RWPE2 (cell line): Measurements from ENCODE around the gene RPS8.

ENCODE experiments used
- ATAC-seq: fragments of 200-7000 bp; cut with Tn5 transposase; 3 replicates; pipeline ENCODE4 v1.9.1; 2021; ENCODE audit warnings: low read depth
- DNase-seq: peaks from one replicate; pipeline ENCODE4 v3.0.0-alpha.2; 2020; ENCODE audit warnings: low spot score
- H3K27ac ChIP-seq: fragments of 450-650 bp; 2 replicates; pipeline ENCODE4 v1.5.1; 2017; ENCODE audit warnings: mild to moderate bottlenecking; ENCODE audit not compliant: poor library complexity, severe bottlenecking
- H3K27me3 ChIP-seq: fragments of 250-450 bp; sonication (Bioruptor Pico); 2 replicates; pipeline ENCODE4 v1.5.1; 2021; ENCODE audit warnings: mild to moderate bottlenecking, moderate library complexity; ENCODE audit not compliant: insufficient read depth, poor library complexity, severe bottlenecking
- H3K36me3 ChIP-seq: fragments of 250-450 bp; sonication (Bioruptor Pico); 2 replicates; pipeline ENCODE4 v1.5.1; 2020; ENCODE audit warnings: low read depth, mild to moderate bottlenecking, moderate library complexity
- H3K4me1 ChIP-seq: fragments of 250-450 bp; sonication (Bioruptor Pico); 2 replicates; pipeline ENCODE4 v1.5.1; 2021; ENCODE audit warnings: mild to moderate bottlenecking, moderate library complexity; ENCODE audit not compliant: insufficient read depth, poor library complexity, severe bottlenecking
- H3K4me3 ChIP-seq: fragments of 250-450 bp; sonication (Bioruptor Pico); 2 replicates; pipeline ENCODE4 v1.5.1; 2021; ENCODE audit warnings: mild to moderate bottlenecking, moderate library complexity; ENCODE audit not compliant: severe bottlenecking
- H3K9me3 ChIP-seq: fragments of 250-450 bp; sonication (Bioruptor Pico); 2 replicates; pipeline ENCODE4 v1.5.1; 2021; ENCODE audit warnings: mild to moderate bottlenecking, moderate library complexity; ENCODE audit not compliant: severe bottlenecking
- TF ChIP-seq, protein P1 (sequence below): fragments of 450-650 bp; IDR thresholded peaks from one replicate; pipeline ENCODE4 v1.5.1; 2017; ENCODE audit warnings: mild to moderate bottlenecking, moderate library complexity; ENCODE audit not compliant: poor library complexity, severe bottlenecking

The RPS8 gene

DNA sequence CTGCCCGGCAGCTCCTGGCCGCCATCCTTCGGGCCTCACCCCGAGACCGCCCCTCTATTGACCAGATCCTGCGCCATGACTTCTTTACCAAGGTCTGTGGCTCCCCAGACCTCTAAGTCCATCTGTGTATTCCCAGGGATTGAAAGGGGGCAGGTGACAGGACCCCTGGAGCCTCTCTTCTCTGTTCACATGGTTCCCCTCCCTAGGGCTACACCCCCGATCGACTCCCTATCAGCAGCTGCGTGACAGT is 27.6 kb downstream of the RPS8 start:
- DNase-seq, result no peak
- Histone ChIP-seq H3K27me3 (no peaks in the 10 kb centered on the region), H3K4me1 (peaks cover 16% of the 10 kb centered on the region), H3K4me3 (no peak overlapping the region), H3K9me3 (no peaks in the 10 kb centered on the region), H3K27ac (peak overlapping the region; percentile 96), H3K36me3 (peaks cover 52% of the 10 kb centered on the region)
- TF ChIP-seq, protein P1, sequence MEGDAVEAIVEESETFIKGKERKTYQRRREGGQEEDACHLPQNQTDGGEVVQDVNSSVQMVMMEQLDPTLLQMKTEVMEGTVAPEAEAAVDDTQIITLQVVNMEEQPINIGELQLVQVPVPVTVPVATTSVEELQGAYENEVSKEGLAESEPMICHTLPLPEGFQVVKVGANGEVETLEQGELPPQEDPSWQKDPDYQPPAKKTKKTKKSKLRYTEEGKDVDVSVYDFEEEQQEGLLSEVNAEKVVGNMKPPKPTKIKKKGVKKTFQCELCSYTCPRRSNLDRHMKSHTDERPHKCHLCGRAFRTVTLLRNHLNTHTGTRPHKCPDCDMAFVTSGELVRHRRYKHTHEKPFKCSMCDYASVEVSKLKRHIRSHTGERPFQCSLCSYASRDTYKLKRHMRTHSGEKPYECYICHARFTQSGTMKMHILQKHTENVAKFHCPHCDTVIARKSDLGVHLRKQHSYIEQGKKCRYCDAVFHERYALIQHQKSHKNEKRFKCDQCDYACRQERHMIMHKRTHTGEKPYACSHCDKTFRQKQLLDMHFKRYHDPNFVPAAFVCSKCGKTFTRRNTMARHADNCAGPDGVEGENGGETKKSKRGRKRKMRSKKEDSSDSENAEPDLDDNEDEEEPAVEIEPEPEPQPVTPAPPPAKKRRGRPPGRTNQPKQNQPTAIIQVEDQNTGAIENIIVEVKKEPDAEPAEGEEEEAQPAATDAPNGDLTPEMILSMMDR, result no peak
- ATAC-seq, result no peak

DNA sequence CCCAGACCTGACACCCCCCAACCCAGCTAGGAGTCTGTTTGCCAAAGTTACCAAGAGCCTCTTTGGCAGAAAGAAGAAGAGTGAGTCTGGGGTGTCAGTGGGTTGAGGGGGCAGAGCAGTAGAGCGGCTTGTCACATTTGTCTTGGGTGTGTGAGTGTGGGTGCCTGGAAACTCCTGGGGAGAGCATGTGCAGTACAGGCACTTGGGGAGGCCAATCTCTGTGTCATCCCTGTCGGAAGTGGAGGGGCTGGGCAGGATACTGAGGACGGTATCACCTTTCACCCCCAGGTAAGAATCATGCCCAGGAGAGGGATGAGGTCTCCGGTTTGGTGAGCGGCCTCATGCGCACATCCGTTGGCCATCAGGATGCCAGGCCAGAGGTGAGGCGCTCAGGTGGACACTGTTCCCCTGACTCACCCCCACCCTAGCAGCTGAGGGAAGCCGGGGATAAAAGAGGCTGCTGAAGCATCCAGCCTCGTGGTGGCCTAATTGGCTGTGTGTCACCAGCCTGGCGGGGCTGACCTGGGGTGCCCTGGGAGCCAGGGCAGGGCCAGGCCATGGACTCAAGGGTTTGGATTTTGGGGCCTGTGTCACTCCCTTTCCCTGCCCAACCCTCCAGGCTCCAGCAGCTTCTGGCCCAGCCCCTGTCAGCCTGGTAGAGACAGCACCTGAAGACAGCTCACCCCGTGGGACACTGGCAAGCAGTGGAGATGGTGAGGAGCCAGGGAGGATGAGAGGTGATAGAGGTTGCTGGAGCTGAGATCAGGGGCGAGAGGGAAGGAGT is 28.2 kb downstream of the RPS8 start:
- H3K4me1 ChIP-seq, result peaks cover 21% of the 10 kb centered on the region
- TF ChIP-seq, protein P1, result no peak
- no peaks in the 10 kb centered on the region for H3K9me3 ChIP-seq
- peaks cover 52% of the 10 kb centered on the region for H3K36me3 ChIP-seq
- no peak overlapping the region for H3K4me3 ChIP-seq
- DNase-seq (no peak), ATAC-seq (no peak)
- H3K27ac ChIP-seq, result peak overlapping the region; percentile 96
- H3K27me3 ChIP-seq, result no peaks in the 10 kb centered on the region

DNA sequence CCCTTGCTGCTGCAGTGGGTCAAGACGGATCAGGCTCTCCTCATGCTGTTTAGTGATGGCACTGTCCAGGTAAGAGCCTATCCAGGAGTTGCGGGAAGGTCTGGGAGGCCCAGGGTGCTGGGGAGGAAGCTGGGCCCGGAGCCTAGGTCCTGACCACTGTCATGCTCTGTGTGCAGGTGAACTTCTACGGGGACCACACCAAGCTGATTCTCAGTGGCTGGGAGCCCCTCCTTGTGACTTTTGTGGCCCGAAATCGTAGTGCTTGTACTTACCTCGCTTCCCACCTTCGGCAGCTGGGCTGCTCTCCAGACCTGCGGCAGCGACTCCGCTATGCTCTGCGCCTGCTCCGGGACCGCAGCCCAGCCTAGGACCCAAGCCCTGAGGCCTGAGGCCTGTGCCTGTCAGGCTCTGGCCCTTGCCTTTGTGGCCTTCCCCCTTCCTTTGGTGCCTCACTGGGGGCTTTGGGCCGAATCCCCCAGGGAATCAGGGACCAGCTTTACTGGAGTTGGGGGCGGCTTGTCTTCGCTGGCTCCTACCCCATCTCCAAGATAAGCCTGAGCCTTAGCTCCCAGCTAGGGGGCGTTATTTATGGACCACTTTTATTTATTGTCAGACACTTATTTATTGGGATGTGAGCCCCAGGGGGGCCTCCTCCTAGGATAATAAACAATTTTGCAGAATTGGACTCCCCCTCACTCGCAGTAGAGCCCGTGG is 30.1 kb downstream of the RPS8 start:
- H3K27ac ChIP-seq, result peak overlapping the region; percentile 96
- TF ChIP-seq, protein P1, result no peak
- DNase-seq, result no peak

DNA sequence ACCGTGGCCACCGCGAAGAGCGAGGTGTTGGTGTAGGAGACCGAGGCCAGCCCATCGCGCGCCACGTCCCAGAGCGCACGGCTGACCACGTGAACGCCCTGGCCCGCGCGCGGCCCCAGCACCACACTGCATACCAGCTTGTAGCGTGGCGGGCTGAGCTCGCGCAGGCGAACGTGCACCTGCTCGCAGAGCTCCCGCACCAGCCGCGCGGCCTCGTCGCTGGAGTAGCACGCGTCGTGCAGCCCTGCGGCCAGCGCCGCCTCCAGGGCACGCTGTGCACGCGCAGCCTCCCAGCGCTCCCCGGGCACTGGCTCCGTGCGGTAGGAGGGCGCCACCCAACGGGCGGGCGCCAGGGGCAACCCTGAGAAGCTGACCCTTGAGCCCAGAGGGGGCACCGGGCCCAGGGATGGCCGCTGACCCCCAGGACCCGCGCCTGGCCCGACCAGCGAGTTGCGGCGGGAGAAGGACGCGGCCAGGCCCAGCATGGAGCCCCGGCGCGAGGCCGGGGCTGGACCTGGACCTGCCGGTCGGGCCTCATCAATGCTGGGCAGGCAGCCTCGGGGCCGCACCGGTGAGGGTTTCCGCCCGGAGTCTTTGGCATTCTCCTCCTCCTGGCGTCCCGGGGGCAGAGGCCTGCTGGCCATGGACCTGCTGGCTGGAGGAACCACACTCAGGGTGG is 30.8 kb downstream of the RPS8 start:
- Histone ChIP-seq H3K4me1 (peaks cover 28% of the 10 kb centered on the region), H3K36me3 (peaks cover 51% of the 10 kb centered on the region), H3K9me3 (no peaks in the 10 kb centered on the region), H3K27me3 (no peaks in the 10 kb centered on the region), H3K4me3 (no peak overlapping the region), H3K27ac (peak overlapping the region; percentile 96)
- TF ChIP-seq, protein P1, result no peak
- no peak for DNase-seq
- no peak for ATAC-seq

More for the DNA sequence above, 30.1 kb downstream of the RPS8 start:
- peaks cover 28% of the 10 kb centered on the region for H3K4me1 ChIP-seq
- H3K27me3 ChIP-seq, result no peaks in the 10 kb centered on the region
- H3K9me3 ChIP-seq, result no peaks in the 10 kb centered on the region
- H3K4me3 ChIP-seq, result no peak overlapping the region
- H3K36me3 ChIP-seq, result peaks cover 52% of the 10 kb centered on the region
- ATAC-seq, result no peak
